OCI-LY1 (cell line): ENCODE data around the gene PTGIR.
A peak's percentile ranks its signal among the peaks of the same experiment; 100 is the strongest.

Experiments
- H2AFZ ChIP-seq: fragments of 200-600 bp; sonication (generic), shearing (Covaris generic); 2 replicates; pipeline ENCODE4 v1.6.0; 2014; ENCODE audit warnings: antibody characterized with exemption, mild to moderate bottlenecking, low read length
- H3F3A ChIP-seq: fragments of 200-600 bp; sonication (generic), shearing (Covaris generic); 2 replicates; pipeline ENCODE4 v1.6.0; 2014; ENCODE audit warnings: mild to moderate bottlenecking, antibody characterized with exemption, low read length, moderate library complexity; ENCODE audit not compliant: insufficient read depth
- H3K27ac ChIP-seq: fragments of 200-600 bp; sonication (generic); 2 replicates; pipeline ENCODE4 v1.5.1; 2014; ENCODE audit warnings: low read length, mixed run types, mild to moderate bottlenecking, low read depth; ENCODE audit not compliant: poor library complexity, severe bottlenecking
- H3K27me3 ChIP-seq: fragments of 200-600 bp; sonication (generic); 2 replicates; pipeline ENCODE4 v1.6.0; 2014; ENCODE audit warnings: antibody characterized with exemption, mild to moderate bottlenecking, low read length, moderate library complexity; ENCODE audit not compliant: insufficient read depth
- H3K36me3 ChIP-seq: fragments of 200-600 bp; sonication (generic); 2 replicates; pipeline ENCODE4 v1.6.1; 2014; ENCODE audit warnings: mild to moderate bottlenecking, antibody characterized with exemption, low read length, moderate library complexity, mixed read lengths; ENCODE audit not compliant: insufficient read depth
- H3K4me1 ChIP-seq: fragments of 200-600 bp; sonication (generic); 2 replicates; pipeline ENCODE4 v1.5.1; 2014; ENCODE audit warnings: mild to moderate bottlenecking, low read length, moderate library complexity; ENCODE audit not compliant: insufficient read depth, severe bottlenecking
- H3K4me2 ChIP-seq: fragments of 200-600 bp; sonication (generic), shearing (Covaris generic); 2 replicates; pipeline ENCODE4 v1.6.1; 2014; ENCODE audit warnings: low read length
- H3K4me3 ChIP-seq: fragments of 200-600 bp; sonication (generic); 2 replicates; pipeline ENCODE4 v1.5.1; 2014; ENCODE audit warnings: low read length, low read depth, mild to moderate bottlenecking, mixed read lengths; ENCODE audit not compliant: poor library complexity, severe bottlenecking
- H3K79me2 ChIP-seq: fragments of 200-600 bp; shearing (Covaris generic); 2 replicates; pipeline ENCODE4 v1.6.1; 2016; ENCODE audit warnings: mixed run types, low read length, mixed read lengths; ENCODE audit not compliant: insufficient read depth
- H3K9ac ChIP-seq: fragments of 200-600 bp; sonication (generic), shearing (Covaris generic); 2 replicates; pipeline ENCODE4 v1.6.1; 2014; ENCODE audit warnings: mild to moderate bottlenecking, low read length, mixed read lengths
- H3K9me2 ChIP-seq: fragments of 200-600 bp; sonication (generic), shearing (Covaris generic); 2 replicates; pipeline ENCODE4 v1.6.1; 2014; ENCODE audit warnings: low read depth, mild to moderate bottlenecking, low read length, mixed read lengths
- H3K9me3 ChIP-seq: fragments of 200-600 bp; shearing (Covaris generic); 2 replicates; pipeline ENCODE4 v1.6.1; 2014; ENCODE audit warnings: low read length, mixed read lengths
- H4K20me1 ChIP-seq: fragments of 200-600 bp; sonication (generic), shearing (Covaris generic); 2 replicates; pipeline ENCODE4 v1.6.0; 2016; ENCODE audit warnings: mild to moderate bottlenecking, low read length; ENCODE audit not compliant: insufficient read depth
- EZH2 ChIP-seq: fragments of 200-600 bp; sonication (generic), shearing (Covaris generic); IDR thresholded peaks from 2 replicates; pipeline ENCODE4 v1.8.0; 2017; ENCODE audit warnings: borderline replicate concordance, mixed run types, mild to moderate bottlenecking, antibody characterized with exemption, low read length, moderate library complexity, mixed read lengths
- TF ChIP-seq, protein P1 (sequence below): fragments of 200-600 bp; sonication (generic), shearing (Covaris generic); IDR thresholded peaks from 2 replicates; pipeline ENCODE4 v1.5.1; 2017; ENCODE audit warnings: mild to moderate bottlenecking, antibody characterized with exemption, low read length, moderate library complexity, mixed read lengths

Gene PTGIR

DNA sequence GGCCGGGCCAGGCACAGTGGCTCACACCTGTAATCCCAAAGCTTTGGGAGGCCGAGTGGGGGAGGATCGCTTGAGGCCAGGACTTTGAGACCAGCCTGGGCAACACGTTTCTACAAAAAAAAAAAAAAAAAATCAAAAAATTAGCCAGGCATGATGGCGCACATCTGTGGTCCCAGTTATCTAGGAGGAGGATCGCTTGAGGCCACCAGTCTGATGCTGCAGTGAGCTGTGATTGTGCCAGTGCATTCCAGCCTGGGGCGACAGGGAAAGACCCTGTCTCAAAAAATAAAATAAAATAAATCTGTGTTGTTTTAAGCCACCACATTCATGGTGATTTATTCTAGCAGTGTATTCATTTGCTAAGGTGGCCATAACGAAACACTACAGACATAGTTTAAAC, 40.2 kb upstream of the PTGIR start:
- Histone ChIP-seq H3K4me3 (no peak overlapping the region), H3K9ac (no peak overlapping the region), H3F3A (no peaks in the 10 kb centered on the region)

GRCh38 chr19:46661735-46662592, 37.1 kb upstream of the PTGIR start:
- TF ChIP-seq, protein P1, sequence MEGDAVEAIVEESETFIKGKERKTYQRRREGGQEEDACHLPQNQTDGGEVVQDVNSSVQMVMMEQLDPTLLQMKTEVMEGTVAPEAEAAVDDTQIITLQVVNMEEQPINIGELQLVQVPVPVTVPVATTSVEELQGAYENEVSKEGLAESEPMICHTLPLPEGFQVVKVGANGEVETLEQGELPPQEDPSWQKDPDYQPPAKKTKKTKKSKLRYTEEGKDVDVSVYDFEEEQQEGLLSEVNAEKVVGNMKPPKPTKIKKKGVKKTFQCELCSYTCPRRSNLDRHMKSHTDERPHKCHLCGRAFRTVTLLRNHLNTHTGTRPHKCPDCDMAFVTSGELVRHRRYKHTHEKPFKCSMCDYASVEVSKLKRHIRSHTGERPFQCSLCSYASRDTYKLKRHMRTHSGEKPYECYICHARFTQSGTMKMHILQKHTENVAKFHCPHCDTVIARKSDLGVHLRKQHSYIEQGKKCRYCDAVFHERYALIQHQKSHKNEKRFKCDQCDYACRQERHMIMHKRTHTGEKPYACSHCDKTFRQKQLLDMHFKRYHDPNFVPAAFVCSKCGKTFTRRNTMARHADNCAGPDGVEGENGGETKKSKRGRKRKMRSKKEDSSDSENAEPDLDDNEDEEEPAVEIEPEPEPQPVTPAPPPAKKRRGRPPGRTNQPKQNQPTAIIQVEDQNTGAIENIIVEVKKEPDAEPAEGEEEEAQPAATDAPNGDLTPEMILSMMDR, result peak; percentile 93
- no peak for TF ChIP-seq EZH2
- Histone ChIP-seq H3K36me3 (no peaks in the 10 kb centered on the region), H3K9ac (peak overlapping the region; percentile 16; the same call in 1 of the 2 replicates), H3K79me2 (no peaks in the 10 kb centered on the region), H3K27ac (no peak overlapping the region), H3F3A (no peaks in the 10 kb centered on the region), H3K9me2 (no peaks in the 10 kb centered on the region), H3K4me1 (peaks cover 23% of the 10 kb centered on the region), H2AFZ (no peak overlapping the region), H4K20me1 (no peaks in the 10 kb centered on the region), H3K27me3 (no peaks in the 10 kb centered on the region; the same call in 1 of the 2 replicates), H3K9me3 (no peaks in the 10 kb centered on the region), H3K4me3 (peak overlapping the region; percentile 48), H3K4me2 (peak overlapping the region; percentile 77)

More for the DNA sequence above, 40.2 kb upstream of the PTGIR start:
- H3K4me2 ChIP-seq, result no peak overlapping the region
- no peak overlapping the region for H3K27ac ChIP-seq
- H3K27me3 ChIP-seq, result no peaks in the 10 kb centered on the region
- no peaks in the 10 kb centered on the region for H3K9me2 ChIP-seq
- no peaks in the 10 kb centered on the region for H4K20me1 ChIP-seq
- no peaks in the 10 kb centered on the region for H3K36me3 ChIP-seq
- no peak overlapping the region for H2AFZ ChIP-seq
- peaks cover 14% of the 10 kb centered on the region for H3K4me1 ChIP-seq
- no peaks in the 10 kb centered on the region for H3K79me2 ChIP-seq
- TF ChIP-seq, protein P1, result no peak
- no peaks in the 10 kb centered on the region for H3K9me3 ChIP-seq

DNA sequence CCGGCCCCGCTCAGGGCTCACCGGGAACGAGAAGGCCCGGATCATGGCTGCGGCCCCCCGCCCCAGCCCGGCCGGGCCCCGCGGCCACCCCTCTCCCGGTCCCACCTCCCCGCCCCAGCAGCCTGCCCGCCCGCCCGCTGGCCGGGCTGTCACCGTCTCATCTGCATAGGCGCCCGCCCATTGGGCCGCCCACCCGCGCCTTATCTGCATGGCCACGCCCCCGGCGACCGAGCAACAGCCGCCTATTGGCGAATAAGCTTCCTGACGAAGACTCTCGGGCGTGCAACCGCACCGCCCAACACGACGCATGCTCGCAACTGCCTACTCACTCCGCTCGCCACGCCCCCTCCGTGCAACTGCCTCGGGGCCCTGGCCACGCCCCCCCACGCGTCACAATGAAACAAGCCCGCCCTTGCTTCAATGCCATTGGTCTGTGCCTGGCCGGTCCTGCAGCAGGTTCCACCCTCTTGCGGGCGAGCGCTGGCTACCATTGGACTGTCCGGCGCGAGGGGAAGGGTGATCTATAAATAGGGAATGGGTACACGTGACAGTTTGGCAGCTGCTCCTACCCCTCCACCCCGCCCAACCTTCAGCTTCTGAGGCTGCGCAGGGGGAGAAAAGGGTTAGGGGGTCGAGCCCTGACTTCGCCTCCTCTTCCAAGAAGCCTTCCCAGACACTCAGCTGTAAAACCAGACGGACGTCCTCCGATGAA, 36.3 kb upstream of the PTGIR start, which contains the start of gene DACT3:
Gene DACT3 (minus strand): TSS at position 163 of the 712 bp plus-strand sequence. CDS start 118 bp downstream, at position 45.
- no peaks in the 10 kb centered on the region for H3K79me2 ChIP-seq
- H3K27me3 ChIP-seq, result no peaks in the 10 kb centered on the region; the same call in 1 of the 2 replicates
- no peaks in the 10 kb centered on the region for H4K20me1 ChIP-seq
- no peak within 1 kb of the TSS for H3K27ac ChIP-seq
- peak within 1 kb of the TSS; percentile 77 for H3K4me2 ChIP-seq
- no peaks in the 10 kb centered on the region for H3K36me3 ChIP-seq
- H2AFZ ChIP-seq, result no peak within 1 kb of the TSS
- no peaks in the 10 kb centered on the region for H3K9me2 ChIP-seq
- no peaks in the 10 kb centered on the region for H3K9me3 ChIP-seq
- H3K4me1 ChIP-seq, result peaks cover 23% of the 10 kb centered on the region
- peak within 1 kb of the TSS; percentile 32; the same call in 1 of the 2 replicates for H3K9ac ChIP-seq
- no peaks in the 10 kb centered on the region for H3F3A ChIP-seq
- peak within 1 kb of the TSS; percentile 60 for H3K4me3 ChIP-seq
- TF ChIP-seq, protein P1, result no peak
- no peak for TF ChIP-seq EZH2
